Upper lobe of left lung (tissue), 4 donors: ENCODE measurements around the gene SIGLECL1.

Source experiments
- CTCF ChIP-seq, 6 experiments: fragments of 450-650 bp in 4 of 6; fragments of 200-600 bp in 2 of 6; sonication (generic) in 2 of 6; IDR thresholded peaks; one replicate each; pipeline ENCODE4 v1.5.1; 2016 to 2019; ENCODE audit warnings: antibody characterized with exemption in 6 of 6
- EP300 ChIP-seq, 4 donors: sonication (generic); formaldehyde crosslinking; IDR thresholded peaks; one replicate each; pipeline ENCODE4 v1.5.1; 2017; ENCODE audit warnings: antibody characterized with exemption in 4 of 4, control low read depth in 2 of 4
- POLR2A ChIP-seq, 4 donors: fragments of 450-650 bp; IDR thresholded peaks; one replicate each; pipeline ENCODE4 v1.5.1; 2016 to 2017; ENCODE audit warnings: antibody characterized with exemption in 4 of 4, mild to moderate bottlenecking in 2 of 4
- POLR2AphosphoS5 ChIP-seq, 2 donors: sonication (generic); formaldehyde crosslinking; IDR thresholded peaks; one replicate each; pipeline ENCODE4 v1.5.1; 2017; ENCODE audit warnings: antibody characterized with exemption in 2 of 2

- TF ChIP-seq CTCF (IDR thresholded peaks at IDR 0.05) = no peak
- no peak for TF ChIP-seq EP300 (IDR thresholded peaks at IDR 0.05)
- no peak for TF ChIP-seq POLR2AphosphoS5 (IDR thresholded peaks at IDR 0.05)
- TF ChIP-seq POLR2A (IDR thresholded peaks at IDR 0.05) = no peak
Observed at GRCh38 chr19:51305479-51305878, 54.6 kb downstream of the SIGLECL1 start.
